ENCODE data around the gene NOP14.

GRCh38 chr4:2982012-2982411 lies 18.8 kb upstream of the NOP14 start:
- TF ChIP-seq JUND (IDR thresholded peaks at IDR 0.05; ENCODE audit: low read length) (no peak), POLR2A (IDR thresholded peaks at IDR 0.05; ENCODE audit: control extremely low read depth in 1 of 2, low read depth in 2 of 2, low read length in 2 of 2) (no peak), EZH2 (IDR thresholded peaks at IDR 0.05; ENCODE audit: low read depth, low read length, severe bottlenecking) (no peak), TEAD4 (IDR thresholded peaks at IDR 0.05; ENCODE audit: low read depth, low read length) (no peak), SUZ12 (IDR thresholded peaks at IDR 0.05; ENCODE audit: low read length) (no peak), POLR2AphosphoS5 (IDR thresholded peaks at IDR 0.05; ENCODE audit: low read depth, low read length) (no peak), TAF1 (IDR thresholded peaks at IDR 0.05; ENCODE audit: low read depth, low read length) (no peak), CEBPB (IDR thresholded peaks at IDR 0.05; ENCODE audit: low read depth, low read length) (no peak), KDM5A (IDR thresholded peaks at IDR 0.05; ENCODE audit: low read length) (no peak), EGR1 (IDR thresholded peaks at IDR 0.05; ENCODE audit: borderline replicate concordance, low read depth, low read length) (no peak)
- TF ChIP-seq, protein P1, sequence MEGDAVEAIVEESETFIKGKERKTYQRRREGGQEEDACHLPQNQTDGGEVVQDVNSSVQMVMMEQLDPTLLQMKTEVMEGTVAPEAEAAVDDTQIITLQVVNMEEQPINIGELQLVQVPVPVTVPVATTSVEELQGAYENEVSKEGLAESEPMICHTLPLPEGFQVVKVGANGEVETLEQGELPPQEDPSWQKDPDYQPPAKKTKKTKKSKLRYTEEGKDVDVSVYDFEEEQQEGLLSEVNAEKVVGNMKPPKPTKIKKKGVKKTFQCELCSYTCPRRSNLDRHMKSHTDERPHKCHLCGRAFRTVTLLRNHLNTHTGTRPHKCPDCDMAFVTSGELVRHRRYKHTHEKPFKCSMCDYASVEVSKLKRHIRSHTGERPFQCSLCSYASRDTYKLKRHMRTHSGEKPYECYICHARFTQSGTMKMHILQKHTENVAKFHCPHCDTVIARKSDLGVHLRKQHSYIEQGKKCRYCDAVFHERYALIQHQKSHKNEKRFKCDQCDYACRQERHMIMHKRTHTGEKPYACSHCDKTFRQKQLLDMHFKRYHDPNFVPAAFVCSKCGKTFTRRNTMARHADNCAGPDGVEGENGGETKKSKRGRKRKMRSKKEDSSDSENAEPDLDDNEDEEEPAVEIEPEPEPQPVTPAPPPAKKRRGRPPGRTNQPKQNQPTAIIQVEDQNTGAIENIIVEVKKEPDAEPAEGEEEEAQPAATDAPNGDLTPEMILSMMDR (IDR thresholded peaks at IDR 0.05; ENCODE audit: control extremely low read depth in 1 of 3, insufficient read depth in 1 of 3, low read depth in 1 of 3, low read length in 3 of 3) = no peak
- TF ChIP-seq, protein P2, sequence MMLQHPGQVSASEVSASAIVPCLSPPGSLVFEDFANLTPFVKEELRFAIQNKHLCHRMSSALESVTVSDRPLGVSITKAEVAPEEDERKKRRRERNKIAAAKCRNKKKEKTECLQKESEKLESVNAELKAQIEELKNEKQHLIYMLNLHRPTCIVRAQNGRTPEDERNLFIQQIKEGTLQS (IDR thresholded peaks at IDR 0.05; ENCODE audit: insufficient read depth, low read depth, low read length) = no peak
- TF ChIP-seq, protein P3, sequence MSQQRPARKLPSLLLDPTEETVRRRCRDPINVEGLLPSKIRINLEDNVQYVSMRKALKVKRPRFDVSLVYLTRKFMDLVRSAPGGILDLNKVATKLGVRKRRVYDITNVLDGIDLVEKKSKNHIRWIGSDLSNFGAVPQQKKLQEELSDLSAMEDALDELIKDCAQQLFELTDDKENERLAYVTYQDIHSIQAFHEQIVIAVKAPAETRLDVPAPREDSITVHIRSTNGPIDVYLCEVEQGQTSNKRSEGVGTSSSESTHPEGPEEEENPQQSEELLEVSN (IDR thresholded peaks at IDR 0.05) = no peak
